Upper lobe of left lung (tissue), 6 donors: ENCODE data around the gene EGF. TPM values are rescaled to one million over a fixed set of nuclear protein-coding genes. Genes with fewer than 3 reads are reported as not detected.

Experiments
- ATAC-seq, 2 donors: fragments of 200-7000 bp; cut with Tn5 transposase; one replicate each; pipeline ENCODE4 v1.9.1; 2022; ENCODE audit warnings: mild to moderate bottlenecking in 2 of 2, moderate library complexity in 2 of 2; ENCODE audit not compliant: low FRiP score in 2 of 2
- DNase-seq, 2 donors: peaks; one replicate each; pipeline ENCODE4 v3.0.0-alpha.2; 2019 to 2020
- H3K27ac ChIP-seq, 4 donors: fragments of 200-600 bp; sonication (generic); one replicate each; pipeline ENCODE4 v1.5.1; 2016 to 2019
- H3K27me3 ChIP-seq, 4 donors: fragments of 200-600 bp; sonication (generic); one replicate each; pipeline ENCODE4 v1.5.1; 2017 to 2019
- H3K36me3 ChIP-seq, 4 donors: fragments of 200-600 bp; sonication (generic); one replicate each; pipeline ENCODE4 v1.5.1; 2016 to 2019
- H3K4me1 ChIP-seq, 4 donors: fragments of 200-600 bp; sonication (generic); one replicate each; pipeline ENCODE4 v1.5.1; 2018 to 2019
- H3K4me3 ChIP-seq, 4 donors: fragments of 200-600 bp; sonication (generic); one replicate each; pipeline ENCODE4 v1.5.1; 2017 to 2019; ENCODE audit warnings: mild to moderate bottlenecking in 2 of 4, moderate library complexity in 1 of 4
- H3K9me3 ChIP-seq, 4 donors: fragments of 200-600 bp; sonication (generic); one replicate each; pipeline ENCODE4 v1.5.1; 2018 to 2019
- EP300 ChIP-seq, 4 donors: sonication (generic); formaldehyde crosslinking; IDR thresholded peaks; one replicate each; pipeline ENCODE4 v1.5.1; 2017; ENCODE audit warnings: antibody characterized with exemption in 4 of 4, control low read depth in 2 of 4
- POLR2A ChIP-seq, 4 donors: fragments of 450-650 bp; IDR thresholded peaks; one replicate each; pipeline ENCODE4 v1.5.1; 2016 to 2017; ENCODE audit warnings: antibody characterized with exemption in 4 of 4, mild to moderate bottlenecking in 2 of 4
- POLR2AphosphoS5 ChIP-seq, 2 donors: sonication (generic); formaldehyde crosslinking; IDR thresholded peaks; one replicate each; pipeline ENCODE4 v1.5.1; 2017; ENCODE audit warnings: antibody characterized with exemption in 2 of 2
- WGBS, 2 donors: methylation state at CpG; one replicate each; pipeline ENCODE4 v1.1.5; 2017 to 2018; 5-methylcytosine and 5-hydroxymethylcytosine counted together
- total RNA-seq, 6 donors: library from RNA; depleted of rRNA in 4 of 6; stranded (reverse); fragments of >200 nt in 4 of 6; gene quantifications; one replicate each; pipeline versions ENCODE4 v1.1.0 to v1.2.1, GENCODE V29; 2016 to 2021
- TF ChIP-seq, protein P1 (sequence below), 6 experiments: fragments of 450-650 bp in 4 of 6; fragments of 200-600 bp in 2 of 6; sonication (generic) in 2 of 6; IDR thresholded peaks; one replicate each; pipeline ENCODE4 v1.5.1; 2016 to 2019; ENCODE audit warnings: antibody characterized with exemption in 6 of 6
- donor health status: DM: no; HTN: no; CAD: no; lungs with moderate emphysema.
- donor health status: DM: no; HTN: yes; CAD: no; lungs with severe emphysema.

EGF gene
- total RNA-seq, 6 donors from 2014 or later, result 1.5 to 10.1 (median 5.3) TPM

DNA sequence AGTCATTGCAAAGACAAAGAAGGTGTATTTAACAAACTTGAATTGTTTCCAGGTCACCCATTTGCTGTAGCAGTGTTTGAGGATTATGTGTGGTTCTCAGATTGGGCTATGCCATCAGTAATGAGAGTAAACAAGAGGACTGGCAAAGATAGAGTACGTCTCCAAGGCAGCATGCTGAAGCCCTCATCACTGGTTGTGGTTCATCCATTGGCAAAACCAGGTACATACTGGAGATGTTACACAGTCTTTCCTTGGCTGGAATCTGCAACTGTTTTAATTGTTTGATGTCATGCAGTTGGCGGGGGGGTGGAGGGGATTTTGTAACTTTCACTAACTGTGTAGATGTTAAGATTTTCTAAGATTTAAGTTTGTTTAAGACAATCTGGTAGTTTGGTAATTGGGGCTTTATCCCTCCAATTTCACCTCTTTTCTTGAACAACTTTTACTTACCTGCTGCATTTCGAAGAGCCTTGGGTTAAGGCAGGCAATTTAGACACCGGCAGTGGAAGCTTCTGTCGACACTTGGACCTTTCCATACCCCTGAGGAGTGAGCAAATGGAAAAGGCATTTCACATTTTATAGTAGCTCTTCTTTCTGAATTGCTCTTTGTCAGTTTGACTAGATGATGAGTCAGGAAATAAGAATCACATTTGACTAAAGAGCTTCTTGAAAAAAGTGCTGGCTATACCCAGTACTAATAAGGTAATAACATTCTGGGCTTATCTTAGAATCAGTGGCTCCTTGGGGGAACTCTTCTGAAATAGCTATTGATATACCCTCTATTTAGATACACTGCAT, 67.4 kb downstream of the EGF start:
- H3K36me3 ChIP-seq, result no peaks in the 10 kb centered on the region

DNA sequence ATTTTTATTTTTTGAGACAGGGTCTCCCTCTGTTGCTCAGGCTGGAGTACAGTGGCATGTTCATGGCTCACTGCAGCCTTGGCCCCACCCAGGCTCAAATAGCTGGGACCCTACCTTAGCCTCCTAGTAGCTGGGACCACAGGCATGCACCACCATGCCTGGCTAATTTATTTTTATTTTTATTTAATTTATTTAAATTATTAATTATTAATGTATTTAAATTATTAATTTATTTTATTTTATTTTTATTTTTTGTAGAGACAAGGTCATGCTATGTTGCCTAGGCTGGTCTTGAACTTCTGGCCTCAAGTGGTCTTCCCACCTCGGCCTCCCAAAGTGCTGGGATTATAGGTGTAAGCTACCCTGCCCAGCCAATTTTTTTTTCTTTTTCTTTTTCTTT, 69.3 kb downstream of the EGF start:
- no peak for TF ChIP-seq POLR2AphosphoS5 (IDR thresholded peaks at IDR 0.05)
- TF ChIP-seq, protein P1, sequence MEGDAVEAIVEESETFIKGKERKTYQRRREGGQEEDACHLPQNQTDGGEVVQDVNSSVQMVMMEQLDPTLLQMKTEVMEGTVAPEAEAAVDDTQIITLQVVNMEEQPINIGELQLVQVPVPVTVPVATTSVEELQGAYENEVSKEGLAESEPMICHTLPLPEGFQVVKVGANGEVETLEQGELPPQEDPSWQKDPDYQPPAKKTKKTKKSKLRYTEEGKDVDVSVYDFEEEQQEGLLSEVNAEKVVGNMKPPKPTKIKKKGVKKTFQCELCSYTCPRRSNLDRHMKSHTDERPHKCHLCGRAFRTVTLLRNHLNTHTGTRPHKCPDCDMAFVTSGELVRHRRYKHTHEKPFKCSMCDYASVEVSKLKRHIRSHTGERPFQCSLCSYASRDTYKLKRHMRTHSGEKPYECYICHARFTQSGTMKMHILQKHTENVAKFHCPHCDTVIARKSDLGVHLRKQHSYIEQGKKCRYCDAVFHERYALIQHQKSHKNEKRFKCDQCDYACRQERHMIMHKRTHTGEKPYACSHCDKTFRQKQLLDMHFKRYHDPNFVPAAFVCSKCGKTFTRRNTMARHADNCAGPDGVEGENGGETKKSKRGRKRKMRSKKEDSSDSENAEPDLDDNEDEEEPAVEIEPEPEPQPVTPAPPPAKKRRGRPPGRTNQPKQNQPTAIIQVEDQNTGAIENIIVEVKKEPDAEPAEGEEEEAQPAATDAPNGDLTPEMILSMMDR (IDR thresholded peaks at IDR 0.05), result no peak
- no peak for TF ChIP-seq POLR2A (IDR thresholded peaks at IDR 0.05)
- no peak for TF ChIP-seq EP300 (IDR thresholded peaks at IDR 0.05)
- no peak for ATAC-seq
- H3K27ac ChIP-seq, result no peak overlapping the region
- H3K4me3 ChIP-seq, result no peak overlapping the region
- H3K9me3 ChIP-seq, result no peaks in the 10 kb centered on the region
- H3K36me3 ChIP-seq, result no peaks in the 10 kb centered on the region
- 84 to 100% methylated on average over 1 of the region's 1 CpG for WGBS, 2 donors
- peaks cover 0 to 3% (median 0%) of the 10 kb centered on the region in 4 donors for H3K4me1 ChIP-seq
- H3K27me3 ChIP-seq, result no peaks in the 10 kb centered on the region
- DNase-seq, result no peak

More for the DNA sequence above, 67.4 kb downstream of the EGF start:
- TF ChIP-seq, protein P1 (IDR thresholded peaks at IDR 0.05), result no peak
- TF ChIP-seq POLR2A (IDR thresholded peaks at IDR 0.05) (no peak), EP300 (IDR thresholded peaks at IDR 0.05) (no peak), POLR2AphosphoS5 (IDR thresholded peaks at IDR 0.05) (no peak)
- Histone ChIP-seq H3K27me3 (no peaks in the 10 kb centered on the region), H3K27ac (no peak overlapping the region), H3K4me1 (peaks cover 0 to 3% (median 0%) of the 10 kb centered on the region in 4 donors), H3K4me3 (no peak overlapping the region), H3K9me3 (no peaks in the 10 kb centered on the region)
- ATAC-seq (no peak), DNase-seq (no peak)
- 91 to 93% methylated on average over 5 of the region's 5 CpGs for WGBS, 2 donors

DNA sequence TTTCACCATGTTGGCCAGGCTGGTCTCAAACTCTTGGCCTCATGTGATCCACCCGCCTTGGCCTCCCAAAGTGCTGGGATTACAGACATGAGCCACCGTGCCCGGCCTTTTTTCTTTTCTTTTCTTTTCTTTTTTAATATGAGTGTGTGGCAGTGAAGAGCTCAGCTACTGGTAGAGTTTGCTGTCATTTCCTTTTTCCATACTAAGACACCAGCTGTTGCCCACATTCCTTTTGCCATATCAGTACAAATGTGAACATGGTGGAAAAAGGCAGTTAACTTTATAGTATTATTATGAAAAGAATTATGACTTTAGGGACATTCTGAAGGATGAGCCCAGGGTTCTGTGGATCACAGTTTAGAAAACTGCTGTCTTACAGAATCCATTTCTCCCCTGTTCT, 69.8 kb downstream of the EGF start:
- 87 to 93% methylated on average over 3 of the region's 3 CpGs for WGBS, 2 donors
- Histone ChIP-seq H3K27ac (no peak overlapping the region), H3K9me3 (no peaks in the 10 kb centered on the region), H3K4me3 (no peak overlapping the region), H3K36me3 (no peaks in the 10 kb centered on the region), H3K27me3 (no peaks in the 10 kb centered on the region), H3K4me1 (peaks cover 0 to 3% (median 0%) of the 10 kb centered on the region in 4 donors)
- no peak for ATAC-seq
- DNase-seq, result no peak
- TF ChIP-seq EP300 (IDR thresholded peaks at IDR 0.05), result no peak
- no peak for TF ChIP-seq POLR2AphosphoS5 (IDR thresholded peaks at IDR 0.05)
- TF ChIP-seq POLR2A (IDR thresholded peaks at IDR 0.05), result no peak
- TF ChIP-seq, protein P1 (IDR thresholded peaks at IDR 0.05), result no peak

GRCh38 chr4:109985993-109986974, 73.6 kb downstream of the EGF start:
- Histone ChIP-seq H3K4me3 (no peak overlapping the region), H3K36me3 (no peaks in the 10 kb centered on the region), H3K4me1 (peaks cover 0 to 4% (median 0%) of the 10 kb centered on the region in 4 donors), H3K9me3 (no peaks in the 10 kb centered on the region), H3K27me3 (no peaks in the 10 kb centered on the region), H3K27ac (no peak overlapping the region)
- WGBS, 2 donors, result 89 to 95% methylated on average over 4 of the region's 4 CpGs
- TF ChIP-seq POLR2A (IDR thresholded peaks at IDR 0.05) (no peak), POLR2AphosphoS5 (IDR thresholded peaks at IDR 0.05) (no peak), EP300 (IDR thresholded peaks at IDR 0.05) (no peak)
- TF ChIP-seq, protein P1 (IDR thresholded peaks at IDR 0.05), result no peak
- no peak for ATAC-seq
- DNase-seq, result no peak
